Bronchial epithelial cell (primary cell): ENCODE measurements around the gene KNSTRN. TPM values are rescaled to one million over a fixed set of nuclear protein-coding genes. Genes with fewer than 3 reads are reported as not detected.

ENCODE experiments used
- total RNA-seq: library from RNA; depleted of rRNA; stranded (reverse); fragments of >200 nt; gene quantifications from 2 replicates; pipeline ENCODE4 v1.2.1, GENCODE V29; 2014

The KNSTRN gene
- total RNA-seq, 1 donor from 2014 or later = 56.9 TPM

Other genes starting within 250 kb of the KNSTRN start
- 0.79 and 0.90 TPM in 2 replicates for gene BUB1B, start 221.7 kb upstream of the KNSTRN start, total RNA-seq
- 11.6 and 11.8 TPM in 2 replicates for gene PAK6, start 143.7 kb upstream of the KNSTRN start, total RNA-seq
- not detected in 2 replicates for gene ANKRD63, start 99.7 kb upstream of the KNSTRN start, total RNA-seq
- not detected in 2 replicates for gene PLCB2, start 74.8 kb upstream of the KNSTRN start, total RNA-seq
- gene INAFM2, start 59.0 kb upstream of the KNSTRN start, total RNA-seq = 6.3 and 6.8 TPM in 2 replicates
- gene CCDC9B, start 41.8 kb upstream of the KNSTRN start, total RNA-seq = 12.1 and 17.3 TPM in 2 replicates
- not detected in 2 replicates for gene PHGR1, start 31.7 kb upstream of the KNSTRN start, total RNA-seq
- under 0.01 TPM in 1 of 2 replicates, not detected in the other for gene DISP2, start 24.5 kb upstream of the KNSTRN start, total RNA-seq
- 12.4 and 19.6 TPM in 2 replicates for gene IVD, start 23.1 kb downstream of the KNSTRN start, total RNA-seq
- 4.2 and 6.3 TPM in 2 replicates for gene BAHD1, start 58.2 kb downstream of the KNSTRN start, total RNA-seq
- 1.0 and 1.1 TPM in 2 replicates for gene CHST14, start 88.3 kb downstream of the KNSTRN start, total RNA-seq
- 9.3 and 16.3 TPM in 2 replicates for gene CCDC32, start 182.3 kb downstream of the KNSTRN start, total RNA-seq
- 14.7 and 18.4 TPM in 2 replicates for gene RPUSD2, start 186.6 kb downstream of the KNSTRN start, total RNA-seq
- 0.53 and 1.0 TPM in 2 replicates for gene KNL1, start 211.5 kb downstream of the KNSTRN start, total RNA-seq